ENCODE data around the gene PREX1. TPM values are rescaled to one million over a fixed set of nuclear protein-coding genes. Genes with fewer than 3 reads are reported as not detected.

Gene PREX1
- total and polyA plus RNA-seq, 2 donors (not counting 3 experiments of a cell fraction or from before 2014, with no cell fraction given) = 51.3 to 72.9 TPM

DNA sequence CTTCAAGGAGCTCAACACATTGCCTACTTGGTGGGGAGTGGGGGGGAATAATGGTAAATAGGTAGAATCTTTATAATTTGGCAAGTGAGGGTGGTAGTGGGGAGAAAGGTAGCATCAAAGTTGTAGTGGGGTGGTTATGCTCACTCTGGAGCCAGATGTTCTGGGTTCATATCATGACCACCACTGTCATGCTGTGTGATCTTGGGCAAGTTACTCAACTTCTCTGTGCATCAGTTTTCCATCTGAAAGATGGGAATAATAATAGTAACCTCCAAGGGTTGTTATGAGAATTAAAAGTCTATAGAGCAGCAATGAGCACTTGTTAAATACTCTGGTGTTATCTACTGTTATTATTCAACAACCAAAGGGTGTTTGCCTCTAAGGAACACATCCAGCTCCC, 22.0 kb upstream of the PREX1 start:
- H3K27ac ChIP-seq (ENCODE audit: insufficient read depth, low read depth, low read length) = no peak overlapping the region
- no peak overlapping the region for H2AFZ ChIP-seq (ENCODE audit: low read depth, low read length)
- H3K9me1 ChIP-seq (replicated peaks; ENCODE audit: control insufficient read depth, extremely low read depth, insufficient read depth, low read length) = no peaks in the 10 kb centered on the region
- H3K36me3 ChIP-seq (ENCODE audit: control insufficient read depth in 2 of 2, extremely low read depth in 1 of 2, insufficient read depth in 2 of 2, low read length in 2 of 2) = no peaks in the 10 kb centered on the region
- dilution Hi-C loops (cut with MboI; ENCODE audit: extremely low pct_ligation_motif_present, low sequenced_read_pairs) = no loop called here
- TF ChIP-seq POLR2A (IDR thresholded peaks at IDR 0.05; ENCODE audit: low read depth, low read length) (no peak), JUN (IDR thresholded peaks at IDR 0.05; ENCODE audit: borderline replicate concordance, insufficient read depth, insufficient read length, low read depth) (no peak), FOS (IDR thresholded peaks at IDR 0.05; ENCODE audit: borderline replicate concordance, insufficient read depth, low read length) (no peak), POLR2AphosphoS5 (IDR thresholded peaks at IDR 0.05; ENCODE audit: insufficient read depth, low read depth, low read length) (no peak), EZH2 (IDR thresholded peaks at IDR 0.05; ENCODE audit: borderline replicate concordance, low read depth, low read length, severe bottlenecking) (no peak), GATA2 (IDR thresholded peaks at IDR 0.05; ENCODE audit: insufficient read depth, insufficient read length, low read depth, low read length) (no peak), MYC (IDR thresholded peaks at IDR 0.05; ENCODE audit: low read depth, low read length) (no peak)
- TF ChIP-seq, protein P1, sequence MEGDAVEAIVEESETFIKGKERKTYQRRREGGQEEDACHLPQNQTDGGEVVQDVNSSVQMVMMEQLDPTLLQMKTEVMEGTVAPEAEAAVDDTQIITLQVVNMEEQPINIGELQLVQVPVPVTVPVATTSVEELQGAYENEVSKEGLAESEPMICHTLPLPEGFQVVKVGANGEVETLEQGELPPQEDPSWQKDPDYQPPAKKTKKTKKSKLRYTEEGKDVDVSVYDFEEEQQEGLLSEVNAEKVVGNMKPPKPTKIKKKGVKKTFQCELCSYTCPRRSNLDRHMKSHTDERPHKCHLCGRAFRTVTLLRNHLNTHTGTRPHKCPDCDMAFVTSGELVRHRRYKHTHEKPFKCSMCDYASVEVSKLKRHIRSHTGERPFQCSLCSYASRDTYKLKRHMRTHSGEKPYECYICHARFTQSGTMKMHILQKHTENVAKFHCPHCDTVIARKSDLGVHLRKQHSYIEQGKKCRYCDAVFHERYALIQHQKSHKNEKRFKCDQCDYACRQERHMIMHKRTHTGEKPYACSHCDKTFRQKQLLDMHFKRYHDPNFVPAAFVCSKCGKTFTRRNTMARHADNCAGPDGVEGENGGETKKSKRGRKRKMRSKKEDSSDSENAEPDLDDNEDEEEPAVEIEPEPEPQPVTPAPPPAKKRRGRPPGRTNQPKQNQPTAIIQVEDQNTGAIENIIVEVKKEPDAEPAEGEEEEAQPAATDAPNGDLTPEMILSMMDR (IDR thresholded peaks at IDR 0.05; ENCODE audit: extremely low read depth in 1 of 2, insufficient read depth in 1 of 2, low read depth in 1 of 2, low read length in 2 of 2) = no peak
- TF ChIP-seq, protein P2, sequence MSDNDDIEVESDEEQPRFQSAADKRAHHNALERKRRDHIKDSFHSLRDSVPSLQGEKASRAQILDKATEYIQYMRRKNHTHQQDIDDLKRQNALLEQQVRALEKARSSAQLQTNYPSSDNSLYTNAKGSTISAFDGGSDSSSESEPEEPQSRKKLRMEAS (IDR thresholded peaks at IDR 0.05; ENCODE audit: insufficient read depth, insufficient read length) = no peak
- H3K4me1 ChIP-seq (ENCODE audit: control insufficient read depth, extremely low read depth, insufficient read depth, low read length) = peaks cover 23% of the 10 kb centered on the region
- H3K9ac ChIP-seq (replicated peaks; ENCODE audit: extremely low read depth, insufficient read depth, low read length) = no peak overlapping the region
- POLR2A ChIA-PET = no interaction called here
- no TSS peak for BruUV-seq (replicated peaks)
- intact Hi-C loops (cut with micrococcal nuclease) = loop anchor here (5.0 kb wide), 1 partner anchor 133 kb away; no protein-coding TSS in a partner anchor
- no peak overlapping the region for H3K4me2 ChIP-seq (ENCODE audit: insufficient read depth, low read length)
- H3K27me3 ChIP-seq (ENCODE audit: control insufficient read depth in 2 of 2, insufficient read depth in 2 of 2, low read length in 2 of 2) = no peaks in the 10 kb centered on the region
- no peaks in the 10 kb centered on the region for H3K79me2 ChIP-seq (ENCODE audit: control insufficient read depth, insufficient read depth, low read length)
- H4K20me1 ChIP-seq (replicated peaks; ENCODE audit: control insufficient read depth, extremely low read depth, insufficient read depth, low read length) = no peaks in the 10 kb centered on the region
- H3K9me3 ChIP-seq (replicated peaks; ENCODE audit: control insufficient read depth, insufficient read depth, low read length) = no peaks in the 10 kb centered on the region
- FAIRE-seq (no peak), DNase-seq (ENCODE audit: low read depth, low spot score) (no peak)
- no peak overlapping the region for H3K4me3 ChIP-seq (replicated peaks in 1 of 3; ENCODE audit: insufficient read depth in 1 of 3, low read depth in 1 of 3, low read length in 3 of 3)
- CTCF ChIA-PET = interaction anchor here (1.1 to 1.8 kb wide), 3 partner anchors 11 to 192 kb away, joined by 3 to 9 read pairs (median 4); no protein-coding TSS in a partner anchor
